Measurements from ENCODE around the gene PRRG3.

PRRG3 gene

GRCh38 chrX:151704041-151704663 is 8.9 kb downstream of the PRRG3 start:
- DNase-seq (ENCODE audit: low read depth in 2 of 2), result no peak

DNA sequence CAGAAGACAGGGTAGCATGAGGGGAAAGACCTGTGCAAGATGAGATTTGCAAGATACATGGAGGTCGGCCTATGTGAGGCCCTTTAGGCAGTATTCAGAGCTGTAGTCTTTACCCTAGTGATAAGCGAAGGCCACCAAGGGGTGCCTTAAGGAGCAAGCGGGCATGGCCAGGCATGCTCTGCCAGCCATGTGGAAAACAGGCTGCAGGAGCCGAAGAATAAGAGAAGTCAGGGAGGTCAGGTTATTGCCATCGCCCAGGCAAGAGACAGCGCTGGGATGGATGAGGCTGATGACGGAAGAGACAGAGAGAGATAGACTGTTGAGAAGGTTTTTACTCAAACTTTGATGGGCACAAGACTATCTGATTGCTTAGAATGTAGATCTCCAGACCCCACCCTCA is 13.6 kb downstream of the PRRG3 start:
- no peak for DNase-seq (ENCODE audit: low read depth in 2 of 2)

- DNase-seq (ENCODE audit: low read depth in 2 of 2), result no peak
Measured at GRCh38 chrX:151710457-151710856, 15.2 kb downstream of the PRRG3 start.

DNA sequence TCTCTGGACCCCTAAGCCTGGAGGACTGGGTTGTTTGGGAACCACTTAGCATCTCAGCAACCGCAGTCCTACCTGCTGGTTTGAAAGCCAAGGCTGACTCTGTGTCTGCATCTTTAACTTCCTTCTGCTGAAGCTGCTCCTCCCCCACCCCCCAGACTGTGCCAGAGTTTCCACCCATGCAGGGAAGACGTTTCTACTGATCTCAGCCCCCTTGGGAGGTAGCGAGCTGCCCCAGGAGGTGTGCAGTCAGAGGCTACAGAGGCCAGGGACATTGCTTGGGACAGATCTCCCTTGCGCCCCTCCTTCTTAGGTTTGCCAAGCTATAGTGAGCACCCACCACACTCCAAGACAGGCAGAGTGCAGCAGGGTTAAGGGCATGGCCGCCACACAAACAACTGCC is 15.9 kb downstream of the PRRG3 start:
- no peak for DNase-seq (ENCODE audit: low read depth in 2 of 2)

- no peak for DNase-seq (ENCODE audit: low read depth in 2 of 2)
Measured at GRCh38 chrX:151711787-151712186, 16.5 kb downstream of the PRRG3 start.

DNA sequence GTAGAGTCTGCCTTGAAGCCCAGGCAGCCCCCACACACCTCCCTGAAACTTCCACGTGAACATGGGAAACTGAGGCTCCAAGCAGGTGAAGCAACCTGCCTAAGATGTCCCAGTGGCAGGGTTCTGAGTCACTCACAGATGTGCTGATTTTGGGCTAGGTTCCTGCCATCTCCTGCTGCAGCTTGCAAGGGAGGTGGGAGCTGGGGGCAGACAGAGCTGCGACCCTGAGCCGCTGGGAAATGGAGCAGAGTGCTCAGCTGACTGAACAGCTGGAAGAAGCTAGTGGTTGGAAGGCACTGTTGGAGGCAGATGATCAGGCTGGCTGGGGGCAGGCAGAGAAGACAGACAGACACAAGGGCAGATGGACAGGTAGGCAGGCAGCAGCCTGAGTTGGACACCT is 17.0 kb downstream of the PRRG3 start:
- DNase-seq (ENCODE audit: low read depth in 2 of 2), result no peak

DNA sequence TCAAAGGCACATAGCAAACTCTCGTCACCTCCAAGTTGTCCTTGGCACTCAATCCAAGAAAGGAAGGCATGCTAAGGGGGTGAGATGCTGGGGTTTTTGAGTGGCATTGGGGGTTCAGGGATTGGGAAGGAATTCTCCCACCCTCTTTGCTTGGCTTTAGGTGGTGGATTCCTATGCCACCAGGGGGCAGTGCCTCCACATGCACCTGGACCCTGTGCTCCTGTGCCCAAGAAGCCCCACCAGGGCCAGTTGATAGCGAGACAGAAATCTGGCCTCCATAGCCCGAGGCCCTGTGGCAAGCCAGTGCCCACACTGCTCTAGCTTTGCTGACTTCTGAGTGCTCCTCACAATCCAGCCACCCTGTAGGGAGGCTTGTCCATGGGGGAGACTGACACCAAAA is 18.6 kb downstream of the PRRG3 start:
- no peak for DNase-seq (ENCODE audit: low read depth in 2 of 2)

GRCh38 chrX:151714362-151714761 is 19.1 kb downstream of the PRRG3 start:
- no peak for DNase-seq (ENCODE audit: low read depth in 2 of 2)

- no peak for DNase-seq (ENCODE audit: low read depth in 2 of 2)
Measured at GRCh38 chrX:151715752-151716151, 20.5 kb downstream of the PRRG3 start, which contains the start of gene FATE1. Gene FATE1 (plus strand): TSS chrX:151716035. CDS start chrX:151716120, 85 bp downstream.

DNA sequence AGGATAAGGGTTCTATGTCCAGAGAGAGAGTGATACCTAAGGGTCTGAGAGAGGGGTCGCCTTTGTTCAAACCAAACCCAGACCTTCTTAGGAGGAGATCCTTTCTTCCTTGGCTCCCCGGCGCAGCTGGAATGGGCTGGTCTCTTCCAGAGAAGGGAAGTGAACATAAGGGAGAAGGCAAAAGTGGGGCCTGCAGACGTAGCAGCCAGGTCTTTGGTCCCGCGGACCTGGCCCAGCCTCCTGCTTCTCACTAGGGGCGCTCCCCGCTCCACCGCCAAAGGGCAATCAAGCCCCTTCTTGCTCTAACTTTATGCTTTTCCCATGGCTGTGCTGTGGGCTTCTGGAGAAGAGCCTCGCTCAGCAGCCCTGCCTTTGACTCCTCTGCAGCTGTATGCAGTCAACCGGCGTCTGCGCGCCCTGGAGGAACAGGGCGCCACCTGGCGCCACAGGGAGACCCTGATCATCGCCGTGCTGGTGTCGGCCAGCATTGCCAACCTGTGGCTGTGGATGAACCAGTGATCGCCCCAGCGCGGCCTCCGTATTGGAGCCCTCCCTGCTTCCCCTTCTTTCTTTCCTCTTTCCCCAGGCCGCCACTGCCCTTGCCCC is 27.1 kb downstream of the PRRG3 start:
- DNase-seq (ENCODE audit: low read depth in 2 of 2), result peak in 1 of 2 experiments; percentile 7

- DNase-seq (ENCODE audit: low read depth in 2 of 2), result no peak
Measured at GRCh38 chrX:151723156-151723760, 28.0 kb downstream of the PRRG3 start.

DNA sequence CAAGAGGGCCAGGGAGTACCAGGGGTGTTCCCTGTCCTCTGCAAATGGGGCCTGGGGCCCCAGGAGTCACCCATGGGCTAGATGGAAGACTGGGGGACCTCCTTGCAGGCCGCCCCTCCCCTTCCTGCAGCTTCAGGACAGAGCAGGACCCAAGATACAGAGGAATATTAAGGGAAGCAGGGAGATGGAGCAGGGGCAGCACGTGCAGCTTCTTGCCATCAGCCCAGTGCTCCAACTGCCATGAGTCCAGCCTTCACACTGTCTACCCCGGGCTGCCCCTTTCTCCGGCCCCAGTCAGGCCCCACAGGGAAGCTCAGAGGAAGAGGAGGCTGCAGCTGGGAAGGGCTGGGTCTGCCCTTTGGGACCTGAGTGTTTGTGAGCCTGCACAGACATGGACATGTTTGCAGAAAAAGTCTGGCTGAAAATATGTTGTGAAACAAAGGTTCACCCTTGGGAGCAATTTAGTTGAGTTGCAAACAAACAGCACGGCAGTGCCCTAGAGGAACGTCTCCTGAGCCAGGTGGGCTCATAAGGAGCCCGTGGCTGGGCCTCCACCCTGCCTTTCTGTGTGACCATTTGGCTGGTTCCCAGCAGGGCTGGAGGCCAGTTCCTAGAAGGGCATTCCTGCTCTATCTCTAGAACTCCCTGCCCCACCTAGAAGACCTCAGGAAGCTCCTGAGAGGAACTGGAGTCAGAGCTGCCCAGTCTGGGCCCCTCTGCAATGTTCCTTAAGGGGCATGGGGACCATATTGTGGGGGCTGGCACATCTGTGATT is 29.5 kb downstream of the PRRG3 start:
- no peak for DNase-seq (ENCODE audit: low read depth in 2 of 2)

- DNase-seq (ENCODE audit: low read depth in 2 of 2), result no peak
Measured at GRCh38 chrX:151725338-151725614, 30.0 kb downstream of the PRRG3 start.

DNA sequence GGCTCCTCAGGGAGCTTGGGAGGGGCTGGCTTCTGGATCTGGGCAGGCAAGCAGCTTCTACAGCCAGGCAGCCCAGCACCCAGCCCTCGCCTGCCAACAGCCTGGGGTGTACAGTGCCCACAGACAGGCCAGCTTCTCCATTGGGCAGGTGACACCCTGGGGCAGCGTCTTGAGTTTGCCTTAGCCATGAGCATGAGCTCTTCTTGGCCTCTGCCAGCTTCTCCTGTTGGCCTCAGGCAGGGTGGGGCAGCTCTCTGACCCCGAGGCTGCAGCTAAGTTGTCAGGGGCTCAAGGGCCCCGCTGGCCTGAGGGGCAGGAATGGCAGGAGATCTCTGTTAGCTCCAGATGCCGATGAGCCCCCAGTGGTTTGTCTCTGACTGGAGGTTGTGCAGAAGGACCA is 31.5 kb downstream of the PRRG3 start:
- DNase-seq (ENCODE audit: low read depth in 2 of 2), result no peak

DNA sequence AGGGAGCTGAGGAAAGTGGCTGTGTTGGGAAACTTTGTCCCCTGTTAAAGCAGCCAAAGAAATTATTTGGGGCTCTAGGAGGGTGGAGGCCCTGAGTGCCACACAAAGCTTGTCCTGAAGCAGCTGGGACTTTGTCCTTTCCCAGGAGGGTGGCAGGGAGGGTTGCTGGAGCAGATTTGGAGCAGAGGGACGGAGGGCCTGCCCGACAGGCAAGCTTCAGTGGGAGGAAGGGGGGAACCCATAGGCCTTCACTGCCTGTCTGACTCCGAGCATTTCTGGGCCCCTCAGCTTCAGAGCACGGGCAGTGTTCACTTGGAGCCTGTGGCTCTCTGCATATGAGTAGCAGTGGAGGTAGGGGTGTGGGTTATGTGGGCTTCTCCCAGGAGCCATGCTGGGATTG is 32.1 kb downstream of the PRRG3 start:
- DNase-seq (ENCODE audit: low read depth in 2 of 2), result no peak

GRCh38 chrX:151729056-151729725 is 33.9 kb downstream of the PRRG3 start:
- no peak for DNase-seq (ENCODE audit: low read depth in 2 of 2)

DNA sequence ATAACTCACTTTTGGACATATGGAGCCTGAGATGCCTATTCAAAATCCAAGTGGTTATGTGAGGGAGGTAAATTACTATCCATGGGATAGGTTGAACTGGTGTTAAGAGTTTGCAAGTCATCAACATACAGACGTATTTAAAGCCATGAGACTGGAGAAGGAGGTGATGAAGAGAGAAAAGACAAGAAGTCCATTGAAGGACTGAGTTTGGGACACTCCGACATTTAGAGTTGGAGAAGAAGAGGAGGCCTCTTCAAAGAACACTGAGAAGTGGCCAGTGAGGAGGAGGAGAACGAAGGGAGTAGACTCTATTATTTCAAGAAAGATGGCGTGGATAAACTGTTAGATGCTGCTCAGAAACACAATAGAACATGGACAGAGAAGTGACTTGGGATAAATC is 39.2 kb downstream of the PRRG3 start, which contains the start of gene CNGA2:
Gene CNGA2, plus strand, starts transcription at position 301 of the 400 bp plus-strand sequence. CDS start 3,738 bp downstream, outside the sequence.
- no peak for DNase-seq (ENCODE audit: low read depth in 2 of 2)

DNA sequence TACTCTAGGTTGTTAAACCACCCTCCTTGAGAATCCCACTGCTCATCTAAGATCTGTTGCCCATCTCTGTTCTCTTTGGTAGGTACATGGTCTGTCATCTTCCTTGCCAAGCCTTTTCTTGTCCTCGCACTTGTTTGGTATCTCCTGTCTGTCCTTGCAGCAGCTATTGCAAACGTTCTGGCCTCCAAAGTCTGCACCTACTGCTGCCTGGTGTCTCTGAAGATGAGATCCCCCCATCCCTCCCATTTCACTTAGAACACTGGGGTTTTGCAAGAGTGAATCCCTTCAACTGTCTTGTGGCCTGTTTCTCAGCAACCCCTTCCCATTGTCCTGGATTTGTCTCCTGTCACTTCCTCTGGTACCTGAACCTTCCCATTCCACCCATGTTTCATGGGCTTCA is 40.0 kb downstream of the PRRG3 start:
- no peak for DNase-seq (ENCODE audit: low read depth in 2 of 2)

DNA sequence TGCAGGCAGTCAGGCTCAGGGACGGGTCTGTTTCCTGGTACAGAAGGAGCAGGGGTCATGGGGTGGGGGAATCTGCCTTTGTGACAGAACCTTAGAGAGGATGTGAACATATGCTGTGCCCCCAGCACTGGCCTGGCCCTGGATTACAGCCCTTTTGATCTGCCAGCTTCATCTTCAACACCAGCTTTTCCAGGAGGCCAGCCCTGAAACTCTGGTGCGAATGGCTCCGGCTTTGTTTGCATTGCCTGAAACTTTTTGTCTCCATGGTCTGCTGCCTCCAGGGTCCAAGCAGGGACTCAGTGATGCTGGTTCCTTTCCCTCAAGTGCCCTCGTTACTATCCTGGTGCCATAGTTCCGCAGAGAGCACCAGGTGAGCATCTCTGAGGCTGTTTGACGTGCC is 41.4 kb downstream of the PRRG3 start:
- DNase-seq (ENCODE audit: low read depth in 2 of 2), result no peak

DNA sequence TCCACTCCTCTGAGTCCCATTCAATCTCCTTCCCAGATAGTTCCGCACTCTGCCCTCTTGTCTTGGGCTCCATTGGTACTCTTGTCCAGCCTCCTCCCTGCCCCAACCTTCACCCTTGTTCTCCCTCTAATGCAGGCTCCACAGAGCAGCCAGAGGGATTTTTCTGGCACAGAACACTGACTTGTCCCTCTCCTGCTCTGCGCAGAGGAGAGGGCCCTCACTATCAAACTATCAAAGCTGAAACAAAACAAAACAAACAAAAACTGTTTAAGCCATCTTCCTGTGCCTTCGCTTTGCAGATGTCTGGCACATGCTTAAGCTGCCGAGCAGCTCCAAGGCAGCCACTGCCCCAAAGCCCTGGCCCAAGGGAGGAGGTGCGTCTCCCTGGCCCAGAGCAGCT is 42.2 kb downstream of the PRRG3 start:
- DNase-seq (ENCODE audit: low read depth in 2 of 2), result no peak

DNA sequence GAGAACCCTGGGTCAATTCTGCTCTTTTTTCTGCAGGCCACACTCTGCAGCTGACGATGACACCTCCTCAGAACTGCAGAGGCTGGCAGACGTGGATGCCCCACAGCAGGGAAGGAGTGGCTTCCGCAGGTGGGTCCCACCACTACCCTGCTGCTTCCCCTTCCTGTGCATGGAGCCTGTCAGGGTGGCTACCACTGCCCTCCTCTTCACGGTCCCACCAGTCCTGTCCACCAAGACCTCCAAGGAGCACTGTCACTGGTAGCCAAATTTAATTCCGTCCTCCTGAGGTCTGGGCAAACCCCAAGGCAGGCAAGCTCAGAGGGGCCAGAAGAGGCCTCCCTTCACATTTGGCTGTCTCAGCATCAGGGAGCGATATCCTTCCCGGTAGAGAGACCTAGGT is 43.5 kb downstream of the PRRG3 start:
- no peak for DNase-seq (ENCODE audit: low read depth in 2 of 2)

DNA sequence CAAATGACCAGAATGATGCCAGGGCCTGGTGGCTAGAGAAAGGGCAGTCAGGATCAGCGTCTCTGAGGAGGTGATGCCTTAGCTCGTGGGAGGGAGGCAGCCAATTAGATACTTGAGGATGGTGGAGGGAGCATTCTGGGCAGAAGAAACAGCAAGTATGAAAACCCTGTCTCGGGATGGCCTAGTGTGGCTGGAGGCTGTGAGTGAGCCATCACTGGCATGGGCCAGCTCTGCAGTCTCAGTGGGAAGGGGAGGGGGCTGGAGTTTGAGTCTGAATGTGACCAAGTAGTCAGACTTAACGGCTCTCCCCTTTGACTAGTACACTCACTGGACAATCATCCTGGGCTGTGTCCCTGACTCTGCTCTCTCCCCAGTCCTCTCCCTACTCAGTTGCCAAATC is 46.3 kb downstream of the PRRG3 start:
- DNase-seq (ENCODE audit: low read depth in 2 of 2), result no peak
